Uterus (tissue), 4 donors: ENCODE measurements around the gene SMIM10L2A. TPM values are rescaled to one million over a fixed set of nuclear protein-coding genes. Genes with fewer than 3 reads are reported as not detected.

ENCODE experiments used
- DNase-seq, 2 donors: peaks; one replicate each; pipeline ENCODE4 v3.0.0-alpha.2; 2019 to 2020
- H3K27ac ChIP-seq, 2 donors: fragments of 200-600 bp; sonication (generic); 1 replicate in 1 of 2; 2 replicates in 1 of 2; pipeline ENCODE4 v1.5.1; 2016 to 2018
- H3K27me3 ChIP-seq, 2 donors: fragments of 200-600 bp; sonication (generic); one replicate each; pipeline ENCODE4 v1.5.1; 2018 to 2019; ENCODE audit warnings: control low read depth in 1 of 2
- H3K36me3 ChIP-seq, 2 donors: fragments of 200-600 bp; sonication (generic); one replicate each; pipeline ENCODE4 v1.5.1; 2019; ENCODE audit warnings: control low read depth in 1 of 2
- H3K4me1 ChIP-seq, 2 donors: fragments of 200-600 bp; sonication (generic); one replicate each; pipeline ENCODE4 v1.5.1; 2018 to 2019; ENCODE audit warnings: control low read depth in 1 of 2
- H3K4me3 ChIP-seq, 2 donors: fragments of 200-600 bp; sonication (generic); 1 replicate in 1 of 2; 2 replicates in 1 of 2; pipeline ENCODE4 v1.5.1; 2018 to 2019; ENCODE audit warnings: mild to moderate bottlenecking in 1 of 2
- H3K9me3 ChIP-seq, 2 donors: fragments of 200-600 bp; sonication (generic); one replicate each; pipeline ENCODE4 v1.5.1; 2019; ENCODE audit warnings: control low read depth in 1 of 2
- POLR2A ChIP-seq, 2 donors: fragments of 450-650 bp; IDR thresholded peaks; one replicate each; pipeline ENCODE4 v1.6.1; 2016; ENCODE audit warnings: antibody characterized with exemption in 2 of 2, mild to moderate bottlenecking in 1 of 2, moderate library complexity in 1 of 2
- intact Hi-C: fragments of 100-400 bp; cut with DNase I; formaldehyde crosslinking; loops from one replicate; pipeline ENCODE4 v1.15.1; 2023; ENCODE audit warnings: low total_unique reads
- total RNA-seq, 4 donors: library from RNA; depleted of rRNA in 3 of 4; stranded (reverse); fragments of >200 nt in 3 of 4; gene quantifications; one replicate each; pipeline versions ENCODE4 v1.1.0 to v1.2.4, GENCODE V29; 2014 to 2023
- TF ChIP-seq, protein P1 (sequence below), 4 experiments: fragments of 200-600 bp in 2 of 4; fragments of 450-650 bp in 2 of 4; sonication (generic) in 2 of 4; IDR thresholded peaks; one replicate each; pipeline ENCODE4 v1.5.1; 2016 to 2019; ENCODE audit warnings: antibody characterized with exemption in 4 of 4, mild to moderate bottlenecking in 2 of 4, moderate library complexity in 1 of 4
- donor health status: DM: yes; HTN: yes; CAD: no.

SMIM10L2A gene
- total RNA-seq, 4 donors from 2014 or later, result 0.26 to 3.5 (median 2.8) TPM; not detected in 1

GRCh38 chrX:135434258-135435138, 12.8 kb downstream of the SMIM10L2A start:
- Histone ChIP-seq H3K27me3 (no peaks in the 10 kb centered on the region), H3K4me3 (no peak overlapping the region), H3K4me1 (no peaks in the 10 kb centered on the region), H3K27ac (no peak overlapping the region), H3K36me3 (no peaks in the 10 kb centered on the region), H3K9me3 (no peaks in the 10 kb centered on the region)
- no peak for DNase-seq
- TF ChIP-seq, protein P1, sequence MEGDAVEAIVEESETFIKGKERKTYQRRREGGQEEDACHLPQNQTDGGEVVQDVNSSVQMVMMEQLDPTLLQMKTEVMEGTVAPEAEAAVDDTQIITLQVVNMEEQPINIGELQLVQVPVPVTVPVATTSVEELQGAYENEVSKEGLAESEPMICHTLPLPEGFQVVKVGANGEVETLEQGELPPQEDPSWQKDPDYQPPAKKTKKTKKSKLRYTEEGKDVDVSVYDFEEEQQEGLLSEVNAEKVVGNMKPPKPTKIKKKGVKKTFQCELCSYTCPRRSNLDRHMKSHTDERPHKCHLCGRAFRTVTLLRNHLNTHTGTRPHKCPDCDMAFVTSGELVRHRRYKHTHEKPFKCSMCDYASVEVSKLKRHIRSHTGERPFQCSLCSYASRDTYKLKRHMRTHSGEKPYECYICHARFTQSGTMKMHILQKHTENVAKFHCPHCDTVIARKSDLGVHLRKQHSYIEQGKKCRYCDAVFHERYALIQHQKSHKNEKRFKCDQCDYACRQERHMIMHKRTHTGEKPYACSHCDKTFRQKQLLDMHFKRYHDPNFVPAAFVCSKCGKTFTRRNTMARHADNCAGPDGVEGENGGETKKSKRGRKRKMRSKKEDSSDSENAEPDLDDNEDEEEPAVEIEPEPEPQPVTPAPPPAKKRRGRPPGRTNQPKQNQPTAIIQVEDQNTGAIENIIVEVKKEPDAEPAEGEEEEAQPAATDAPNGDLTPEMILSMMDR (IDR thresholded peaks at IDR 0.05), result no peak
- TF ChIP-seq POLR2A (IDR thresholded peaks at IDR 0.05), result no peak
- intact Hi-C loops, result no loop called here

GRCh38 chrX:135435139-135435922, 13.6 kb downstream of the SMIM10L2A start:
- DNase-seq, result no peak
- Histone ChIP-seq H3K27me3 (no peaks in the 10 kb centered on the region), H3K4me3 (no peak overlapping the region), H3K27ac (no peak overlapping the region), H3K4me1 (no peaks in the 10 kb centered on the region), H3K9me3 (no peaks in the 10 kb centered on the region), H3K36me3 (no peaks in the 10 kb centered on the region)
- intact Hi-C loops, result no loop called here
- TF ChIP-seq POLR2A (IDR thresholded peaks at IDR 0.05), result no peak
- TF ChIP-seq, protein P1 (IDR thresholded peaks at IDR 0.05), result no peak

GRCh38 chrX:135435933-135436332, 14.2 kb downstream of the SMIM10L2A start:
- H3K4me3 ChIP-seq, result no peak overlapping the region
- H3K27me3 ChIP-seq, result no peaks in the 10 kb centered on the region
- DNase-seq, result no peak
- H3K27ac ChIP-seq, result no peak overlapping the region
- no peaks in the 10 kb centered on the region for H3K9me3 ChIP-seq
- intact Hi-C loops, result no loop called here
- TF ChIP-seq POLR2A (IDR thresholded peaks at IDR 0.05), result no peak
- TF ChIP-seq, protein P1 (IDR thresholded peaks at IDR 0.05), result no peak
- H3K4me1 ChIP-seq, result no peaks in the 10 kb centered on the region
- H3K36me3 ChIP-seq, result no peaks in the 10 kb centered on the region

GRCh38 chrX:135436456-135436855, 14.7 kb downstream of the SMIM10L2A start:
- Histone ChIP-seq H3K27me3 (no peaks in the 10 kb centered on the region), H3K4me3 (no peak overlapping the region), H3K9me3 (no peaks in the 10 kb centered on the region), H3K27ac (no peak overlapping the region), H3K36me3 (no peaks in the 10 kb centered on the region), H3K4me1 (no peaks in the 10 kb centered on the region)
- no peak for DNase-seq
- TF ChIP-seq, protein P1 (IDR thresholded peaks at IDR 0.05), result no peak
- no peak for TF ChIP-seq POLR2A (IDR thresholded peaks at IDR 0.05)
- intact Hi-C loops, result no loop called here
